Esophagus mucosa (tissue), 1 donor: ENCODE measurements around the gene NOPCHAP1. TPM values are rescaled to one million over a fixed set of nuclear protein-coding genes. Genes with fewer than 3 reads are reported as not detected.
"Not testable (repeated sequence)": the region's sequence is repeated elsewhere in the genome, so short reads cannot be mapped to it uniquely, and the experiment has no call there.

Source experiments
- ATAC-seq: fragments of 200-7000 bp; cut with Tn5 transposase; one replicate; pipeline ENCODE4 v1.9.1; 2020
- total RNA-seq: library from RNA; stranded (reverse); gene quantifications from one replicate; pipeline ENCODE4 v1.2.4, GENCODE V29; 2023
- donor health status: DM: yes; HTN: yes; CAD: no.

The NOPCHAP1 gene
- total RNA-seq, 1 donor from 2014 or later: 16.0 TPM

GRCh38 chr12:104966677-104967076, 19.4 kb upstream of the NOPCHAP1 start:
- ATAC-seq: no peak

- no peak for ATAC-seq
Observed at GRCh38 chr12:104969343-104969742, 16.8 kb upstream of the NOPCHAP1 start.

- no peak for ATAC-seq
Observed at GRCh38 chr12:104971306-104971705, 14.8 kb upstream of the NOPCHAP1 start.

- ATAC-seq: no peak
Observed at GRCh38 chr12:104973250-104973649, 12.9 kb upstream of the NOPCHAP1 start.

- peak; percentile 96 for ATAC-seq
Observed at GRCh38 chr12:104974626-104975290, 11.4 kb upstream of the NOPCHAP1 start.

GRCh38 chr12:104975587-104976343, 10.4 kb upstream of the NOPCHAP1 start:
- ATAC-seq: no peak

- ATAC-seq: no peak
Observed at GRCh38 chr12:104976703-104977102, 9.4 kb upstream of the NOPCHAP1 start.

- ATAC-seq: not testable (repeated sequence)
Observed at GRCh38 chr12:104977688-104978087, 8.4 kb upstream of the NOPCHAP1 start.

- no peak for ATAC-seq
Observed at GRCh38 chr12:104985206-104985605, 910 bp upstream of the NOPCHAP1 start.

GRCh38 chr12:104990950-104991349, 4.8 kb downstream of the NOPCHAP1 start:
- ATAC-seq: no peak

- no peak for ATAC-seq
Observed at GRCh38 chr12:104991565-104992128, 5.5 kb downstream of the NOPCHAP1 start.

GRCh38 chr12:104994336-104994735, 8.2 kb downstream of the NOPCHAP1 start:
- ATAC-seq: no peak

GRCh38 chr12:104997541-104997940, 11.4 kb downstream of the NOPCHAP1 start:
- no peak for ATAC-seq

- peak; percentile 13 for ATAC-seq
Observed at GRCh38 chr12:104998423-104999346, 12.6 kb downstream of the NOPCHAP1 start.

GRCh38 chr12:104999347-104999685, 13.2 kb downstream of the NOPCHAP1 start:
- ATAC-seq: peak; percentile 20

- no peak for ATAC-seq
Observed at GRCh38 chr12:105001476-105001875, 15.4 kb downstream of the NOPCHAP1 start.

GRCh38 chr12:105013892-105014291, 27.8 kb downstream of the NOPCHAP1 start:
- no peak for ATAC-seq

GRCh38 chr12:105014603-105015002, 28.5 kb downstream of the NOPCHAP1 start:
- no peak for ATAC-seq

GRCh38 chr12:105015543-105015942, 29.4 kb downstream of the NOPCHAP1 start:
- ATAC-seq: no peak

- peak; percentile 73 for ATAC-seq
Observed at GRCh38 chr12:105018012-105018411, 31.9 kb downstream of the NOPCHAP1 start.

GRCh38 chr12:105018776-105019175, 32.7 kb downstream of the NOPCHAP1 start:
- ATAC-seq: no peak

GRCh38 chr12:105020241-105020962, 34.3 kb downstream of the NOPCHAP1 start:
- peak; percentile 47 for ATAC-seq
